ENCODE measurements around the gene SH3GLB1.

SH3GLB1 gene

GRCh38 chr1:86768554-86768953 is 64.2 kb downstream of the SH3GLB1 start:
- TF ChIP-seq CTCF (IDR thresholded peaks at IDR 0.05), result no peak

- TF ChIP-seq CTCF (IDR thresholded peaks at IDR 0.05), result no peak
Measured at GRCh38 chr1:86769065-86769464, 64.7 kb downstream of the SH3GLB1 start.

- no peak for TF ChIP-seq CTCF (IDR thresholded peaks at IDR 0.05)
Measured at GRCh38 chr1:86773341-86774288, 69.2 kb downstream of the SH3GLB1 start.

- TF ChIP-seq CTCF (IDR thresholded peaks at IDR 0.05), result no peak
Measured at GRCh38 chr1:86774305-86775295, 70.2 kb downstream of the SH3GLB1 start.

GRCh38 chr1:86775395-86775794 is 71.0 kb downstream of the SH3GLB1 start:
- TF ChIP-seq CTCF (IDR thresholded peaks at IDR 0.05), result no peak

GRCh38 chr1:86776108-86776507 is 71.7 kb downstream of the SH3GLB1 start:
- TF ChIP-seq CTCF (IDR thresholded peaks at IDR 0.05), result no peak

- no peak for TF ChIP-seq CTCF (IDR thresholded peaks at IDR 0.05)
Measured at GRCh38 chr1:86778569-86779239, 74.3 kb downstream of the SH3GLB1 start.
